GM10248 (cell line): ENCODE data around the gene MSI2.

Experiments
- CTCF ChIA-PET: fragments of 300-600 bp; sonication (Branson Sonifier 250); formaldehyde crosslinking; extraction: SDS; loops from one replicate; lab custom pipeline; 2021; ENCODE audit warnings: antibody characterized with exemption; lab: Yijun Ruan, JAX
- POLR2A ChIA-PET: fragments of 350-650 bp; sonication (Branson Sonifier 250); formaldehyde crosslinking; extraction: SDS; loops from one replicate; lab custom pipeline; 2020; ENCODE audit warnings: antibody characterized with exemption; lab: Yijun Ruan, JAX
- DNase-seq: peaks from one replicate; pipeline ENCODE4 v3.0.0; 2012; ENCODE audit errors: extremely low spot score
- CTCF ChIP-seq: IDR thresholded peaks from 2 replicates; pipeline ENCODE4 v1.5.1; 2012; ENCODE audit warnings: mild to moderate bottlenecking, low read depth; ENCODE audit errors: extremely low read depth, missing control alignments, control extremely low read depth

MSI2 gene

DNA sequence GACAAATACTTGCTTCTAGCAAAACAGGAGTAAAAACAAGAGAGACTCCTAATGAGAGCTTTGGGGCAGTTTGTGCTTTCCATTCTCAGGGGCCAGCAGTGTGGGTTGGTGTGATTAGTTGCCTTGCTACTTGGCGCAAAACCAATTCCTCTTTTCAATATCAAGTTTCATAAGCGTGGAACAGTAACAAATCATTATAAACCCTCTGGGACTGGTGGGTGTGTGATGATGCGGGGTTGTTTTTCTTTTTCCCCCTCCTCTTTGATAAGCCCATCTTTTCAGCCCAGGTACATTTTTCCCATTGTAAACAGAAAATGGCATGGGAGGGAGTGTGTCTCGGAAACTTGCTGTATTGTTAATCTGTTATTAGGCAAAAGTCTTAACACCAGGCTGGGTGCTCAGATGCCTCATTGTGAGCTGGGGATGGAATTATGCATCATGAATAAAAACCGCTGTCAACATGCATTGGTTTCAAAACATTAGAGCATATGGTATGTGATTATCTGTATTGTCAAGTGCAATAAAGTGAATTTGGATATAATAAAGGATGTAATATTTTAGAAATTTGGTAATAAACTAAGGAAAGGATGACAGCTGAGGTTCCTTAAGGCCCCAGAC lies 322.4 kb downstream of the MSI2 start:
- no peak for TF ChIP-seq CTCF
- CTCF ChIA-PET, result interaction anchor here (0.8 to 4.6 kb wide), 10 partner anchors 9 to 137 kb away, joined by 3 to 15 read pairs (median 4); no protein-coding TSS in a partner anchor
- DNase-seq, result peak; percentile 62
- POLR2A ChIA-PET, result no interaction called here

DNA sequence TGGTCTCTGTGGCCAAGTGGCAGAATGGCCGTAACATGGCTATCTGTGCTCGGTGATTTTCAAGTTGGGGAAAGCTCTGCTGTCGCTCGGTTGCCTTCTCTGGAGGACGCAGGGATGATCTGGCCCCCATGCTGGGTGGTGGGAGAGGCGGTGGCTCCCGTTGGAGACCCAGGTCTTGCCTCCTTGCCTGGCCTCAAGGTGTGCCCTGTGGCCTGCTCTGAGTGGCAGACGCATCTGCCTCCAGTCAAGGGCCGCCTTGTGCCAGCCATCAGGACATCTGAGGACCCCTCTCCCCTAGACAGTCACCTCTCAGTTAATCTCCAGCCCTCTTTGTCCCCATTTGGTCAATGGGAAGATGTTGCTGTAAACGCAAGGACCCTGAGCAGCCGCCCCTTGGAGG lies 322.9 kb downstream of the MSI2 start:
- CTCF ChIA-PET, result interaction anchor here (1.8 to 4.6 kb wide), 3 partner anchors 19 to 93 kb away, joined by 6 to 15 read pairs (median 7); no protein-coding TSS in a partner anchor

DNA sequence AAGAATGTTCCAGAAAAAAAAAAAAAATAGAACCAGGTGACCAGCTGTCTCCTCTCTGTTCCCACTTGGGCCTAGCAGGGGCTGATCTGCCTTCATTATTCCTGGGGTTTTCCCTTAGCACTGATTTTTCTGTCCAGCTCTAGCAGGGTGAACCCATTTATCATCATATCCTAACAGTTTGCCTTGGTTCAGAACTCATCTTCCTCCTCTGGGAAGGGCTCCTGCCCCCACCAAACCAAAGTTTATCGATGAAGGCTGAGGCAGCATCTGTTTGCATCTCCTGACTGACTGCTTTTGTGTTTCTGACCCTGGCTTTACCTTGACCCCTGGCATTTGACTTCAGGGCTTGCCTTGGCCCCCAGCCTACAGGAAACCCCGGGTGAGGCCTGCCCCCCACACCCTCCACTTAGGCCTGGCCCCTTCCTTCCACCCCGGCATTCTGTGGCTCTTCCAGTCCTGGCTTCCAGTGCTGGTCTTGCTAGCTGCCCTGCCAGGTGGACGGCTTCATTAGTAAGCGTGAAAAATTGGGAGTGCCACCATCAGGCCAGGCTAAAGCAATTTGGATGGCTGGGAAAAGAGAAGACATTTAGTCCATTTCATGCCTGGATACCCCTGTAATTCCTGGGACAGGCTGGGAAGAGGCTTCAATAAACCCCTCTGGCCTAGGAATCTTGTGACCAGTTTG lies 323.9 kb downstream of the MSI2 start:
- DNase-seq, result no peak
- ChIA-PET POLR2A (no interaction called here), CTCF (interaction anchor here (1.5 to 4.6 kb wide), 2 partner anchors 18 to 92 kb away, joined by 4 to 15 read pairs; no protein-coding TSS in a partner anchor)
- TF ChIP-seq CTCF, result no peak

More for the DNA sequence above, 322.9 kb downstream of the MSI2 start:
- no peak for TF ChIP-seq CTCF
- DNase-seq, result no peak
- POLR2A ChIA-PET, result no interaction called here

GRCh38 chr17:57582881-57583756 lies 326.8 kb downstream of the MSI2 start:
- DNase-seq, result no peak
- TF ChIP-seq CTCF, result no peak
- POLR2A ChIA-PET, result no interaction called here
- CTCF ChIA-PET, result interaction anchor here (1.0 to 2.0 kb wide), 4 partner anchors 15 to 89 kb away, joined by 3 to 8 read pairs (median 4); no protein-coding TSS in a partner anchor

DNA sequence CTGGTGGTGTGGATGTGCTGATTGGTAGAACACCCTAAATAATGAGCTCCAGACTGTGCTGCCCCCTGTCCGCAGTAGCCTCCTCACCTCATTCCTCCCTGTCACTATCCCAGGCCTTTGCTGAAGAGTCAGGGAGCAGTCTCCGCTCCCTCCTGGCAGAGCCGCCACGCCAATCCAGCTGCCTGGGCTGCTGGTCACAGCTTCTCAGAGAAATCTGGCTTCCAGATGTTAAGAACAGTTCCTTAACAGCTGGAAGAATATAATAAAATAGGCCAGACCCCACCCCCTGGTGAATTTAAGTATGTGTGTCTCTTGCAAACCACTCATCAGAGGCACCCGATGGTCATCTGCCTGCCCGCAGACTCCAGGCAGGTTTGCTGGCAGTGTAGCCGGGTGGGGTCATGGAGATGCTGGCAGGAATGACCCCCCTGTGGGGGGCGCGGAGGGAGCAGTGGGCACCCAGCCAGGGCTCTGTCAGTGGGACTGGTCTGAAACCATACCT lies 327.8 kb downstream of the MSI2 start:
- POLR2A ChIA-PET, result no interaction called here
- TF ChIP-seq CTCF, result no peak
- CTCF ChIA-PET, result interaction anchor here (1.0 to 2.0 kb wide), 4 partner anchors 14 to 88 kb away, joined by 3 to 8 read pairs (median 4); no protein-coding TSS in a partner anchor
- no peak for DNase-seq
